Uterus (tissue), 4 donors: ENCODE data around the gene GCC1. TPM values are rescaled to one million over a fixed set of nuclear protein-coding genes. Genes with fewer than 3 reads are reported as not detected.

Experiments
- DNase-seq, 2 donors: peaks; one replicate each; pipeline ENCODE4 v3.0.0-alpha.2; 2019 to 2020
- H3K27ac ChIP-seq, 2 donors: fragments of 200-600 bp; sonication (generic); 1 replicate in 1 of 2; 2 replicates in 1 of 2; pipeline ENCODE4 v1.5.1; 2016 to 2018
- H3K27me3 ChIP-seq, 2 donors: fragments of 200-600 bp; sonication (generic); one replicate each; pipeline ENCODE4 v1.5.1; 2018 to 2019; ENCODE audit warnings: control low read depth in 1 of 2
- H3K36me3 ChIP-seq, 2 donors: fragments of 200-600 bp; sonication (generic); one replicate each; pipeline ENCODE4 v1.5.1; 2019; ENCODE audit warnings: control low read depth in 1 of 2
- H3K4me1 ChIP-seq, 2 donors: fragments of 200-600 bp; sonication (generic); one replicate each; pipeline ENCODE4 v1.5.1; 2018 to 2019; ENCODE audit warnings: control low read depth in 1 of 2
- H3K4me3 ChIP-seq, 2 donors: fragments of 200-600 bp; sonication (generic); 1 replicate in 1 of 2; 2 replicates in 1 of 2; pipeline ENCODE4 v1.5.1; 2018 to 2019; ENCODE audit warnings: mild to moderate bottlenecking in 1 of 2
- H3K9me3 ChIP-seq, 2 donors: fragments of 200-600 bp; sonication (generic); one replicate each; pipeline ENCODE4 v1.5.1; 2019; ENCODE audit warnings: control low read depth in 1 of 2
- CTCF ChIP-seq, 4 experiments: fragments of 200-600 bp in 2 of 4; fragments of 450-650 bp in 2 of 4; sonication (generic) in 2 of 4; IDR thresholded peaks; one replicate each; pipeline ENCODE4 v1.5.1; 2016 to 2019; ENCODE audit warnings: antibody characterized with exemption in 4 of 4, mild to moderate bottlenecking in 2 of 4, moderate library complexity in 1 of 4
- POLR2A ChIP-seq, 2 donors: fragments of 450-650 bp; IDR thresholded peaks; one replicate each; pipeline ENCODE4 v1.6.1; 2016; ENCODE audit warnings: antibody characterized with exemption in 2 of 2, mild to moderate bottlenecking in 1 of 2, moderate library complexity in 1 of 2
- intact Hi-C: fragments of 100-400 bp; cut with DNase I; formaldehyde crosslinking; loops from one replicate; pipeline ENCODE4 v1.15.1; 2023; ENCODE audit warnings: low total_unique reads
- total RNA-seq, 4 donors: library from RNA; depleted of rRNA in 3 of 4; stranded (reverse); fragments of >200 nt in 3 of 4; gene quantifications; one replicate each; pipeline versions ENCODE4 v1.1.0 to v1.2.4, GENCODE V29; 2014 to 2023
- donor health status: DM: yes; HTN: yes; CAD: no.

GCC1 gene
- total RNA-seq, 4 donors from 2014 or later = 3.8 to 22.9 (median 10.6) TPM

- Histone ChIP-seq H3K27ac (no peak overlapping the region), H3K9me3 (no peaks in the 10 kb centered on the region), H3K4me3 (no peak overlapping the region), H3K27me3 (no peaks in the 10 kb centered on the region), H3K4me1 (no peaks in the 10 kb centered on the region), H3K36me3 (no peaks in the 10 kb centered on the region)
- intact Hi-C loops = no loop called here
- TF ChIP-seq POLR2A (IDR thresholded peaks at IDR 0.05) = no peak
- TF ChIP-seq CTCF (IDR thresholded peaks at IDR 0.05) = no peak
- no peak for DNase-seq
Observed at GRCh38 chr7:127625331-127625730, 39.9 kb upstream of the GCC1 start.

- Histone ChIP-seq H3K27me3 (no peaks in the 10 kb centered on the region), H3K4me1 (no peaks in the 10 kb centered on the region), H3K36me3 (no peaks in the 10 kb centered on the region), H3K9me3 (no peaks in the 10 kb centered on the region), H3K4me3 (no peak overlapping the region), H3K27ac (no peak overlapping the region)
- TF ChIP-seq POLR2A (IDR thresholded peaks at IDR 0.05) = no peak
- no peak for TF ChIP-seq CTCF (IDR thresholded peaks at IDR 0.05)
- DNase-seq = no peak
- intact Hi-C loops = no loop called here
Observed at GRCh38 chr7:127620406-127621233, 35.2 kb upstream of the GCC1 start.

- Histone ChIP-seq H3K9me3 (no peaks in the 10 kb centered on the region), H3K27me3 (no peaks in the 10 kb centered on the region), H3K36me3 (no peaks in the 10 kb centered on the region), H3K4me1 (no peaks in the 10 kb centered on the region), H3K27ac (no peak overlapping the region), H3K4me3 (no peak overlapping the region)
- no peak for DNase-seq
- TF ChIP-seq POLR2A (IDR thresholded peaks at IDR 0.05) (no peak), CTCF (IDR thresholded peaks at IDR 0.05) (no peak)
- intact Hi-C loops = no loop called here
Observed at GRCh38 chr7:127619681-127620405, 34.4 kb upstream of the GCC1 start.

- Histone ChIP-seq H3K27ac (no peak overlapping the region), H3K36me3 (no peaks in the 10 kb centered on the region), H3K4me3 (no peak overlapping the region), H3K4me1 (no peaks in the 10 kb centered on the region), H3K9me3 (no peaks in the 10 kb centered on the region), H3K27me3 (no peaks in the 10 kb centered on the region)
- TF ChIP-seq POLR2A (IDR thresholded peaks at IDR 0.05) (no peak), CTCF (IDR thresholded peaks at IDR 0.05) (no peak)
- intact Hi-C loops = no loop called here
- DNase-seq = no peak
Observed at GRCh38 chr7:127618775-127619174, 33.4 kb upstream of the GCC1 start.

- H3K4me1 ChIP-seq = no peaks in the 10 kb centered on the region
- H3K4me3 ChIP-seq = no peak within 1 kb of the TSS
- no peak for DNase-seq
- intact Hi-C loops = no loop called here
- H3K27ac ChIP-seq = no peak within 1 kb of the TSS
- H3K9me3 ChIP-seq = no peaks in the 10 kb centered on the region
- no peaks in the 10 kb centered on the region for H3K36me3 ChIP-seq
- H3K27me3 ChIP-seq = no peaks in the 10 kb centered on the region
- TF ChIP-seq POLR2A (IDR thresholded peaks at IDR 0.05) (no peak), CTCF (IDR thresholded peaks at IDR 0.05) (no peak)
Observed at GRCh38 chr7:127618042-127618441, 32.6 kb upstream of the GCC1 start, which contains the start of gene PAX4. PAX4 (minus strand) TSS chr7:127618142; CDS start chr7:127615928, 2,214 bp downstream.
